Left ventricle myocardium inferior (tissue), 1 donor: Measurements from ENCODE around the gene CERT1. TPM values are rescaled to one million over a fixed set of nuclear protein-coding genes. Genes with fewer than 3 reads are reported as not detected.

ENCODE experiments used
- DNase-seq: peaks from one replicate; pipeline ENCODE4 v3.0.0-alpha.2; 2020
- H3K27ac ChIP-seq: fragments of 200-600 bp; replicated peaks from 2 replicates; pipeline ENCODE4 v1.8.0; 2021
- H3K27me3 ChIP-seq: fragments of 200-600 bp; 2 replicates; pipeline ENCODE4 v1.8.0; 2021; ENCODE audit warnings: low read depth
- H3K36me3 ChIP-seq: fragments of 200-600 bp; 2 replicates; pipeline ENCODE4 v1.8.0; 2021
- H3K4me1 ChIP-seq: fragments of 200-600 bp; 2 replicates; pipeline ENCODE4 v1.8.0; 2021
- H3K4me3 ChIP-seq: fragments of 200-600 bp; 2 replicates; pipeline ENCODE4 v1.8.0; 2021; ENCODE audit warnings: mild to moderate bottlenecking, moderate library complexity
- H3K9me3 ChIP-seq: fragments of 200-600 bp; replicated peaks from 2 replicates; pipeline ENCODE4 v1.8.0; 2021
- CTCF ChIP-seq: fragments of 200-600 bp; IDR thresholded peaks from 2 replicates; pipeline ENCODE4 v1.8.0; 2021; ENCODE audit warnings: antibody characterized with exemption, mild to moderate bottlenecking, borderline replicate concordance
- intact Hi-C: fragments of 100-400 bp; cut with micrococcal nuclease; formaldehyde crosslinking; loops from one replicate; pipeline ENCODE4 v1.11.0; 2022
- total RNA-seq: library from RNA; stranded (reverse); fragmentation: NEBNext Ultra II Directional; extraction: Animal tissue kit (Norgen Biotek cat#: 25700); gene quantifications from one replicate; pipeline ENCODE4 v1.2.1, GENCODE V29; 2021
- donor health status: DM: no; HTN: yes; CAD: no; lungs with severe emphysema.

Gene CERT1
- total RNA-seq, 1 donor from 2014 or later = 28.8 TPM

- no peaks in the 10 kb centered on the region for H3K4me1 ChIP-seq
- intact Hi-C loops = no loop called here
- H3K27me3 ChIP-seq = no peaks in the 10 kb centered on the region
- no peak overlapping the region for H3K27ac ChIP-seq
- H3K4me3 ChIP-seq = no peak overlapping the region
- no peak for TF ChIP-seq CTCF
- DNase-seq = no peak
- H3K9me3 ChIP-seq = no peaks in the 10 kb centered on the region
- H3K36me3 ChIP-seq = peaks cover 25% of the 10 kb centered on the region
These were observed 106.1 kb downstream of the CERT1 start for GRCh38 chr5:75405296-75405695.

- intact Hi-C loops = no loop called here
- Histone ChIP-seq H3K27me3 (no peaks in the 10 kb centered on the region), H3K27ac (no peak overlapping the region), H3K4me1 (no peaks in the 10 kb centered on the region), H3K36me3 (peaks cover 42% of the 10 kb centered on the region), H3K4me3 (no peak overlapping the region), H3K9me3 (no peaks in the 10 kb centered on the region)
- DNase-seq = no peak
- TF ChIP-seq CTCF = no peak
These were observed 116.2 kb downstream of the CERT1 start for GRCh38 chr5:75395277-75395676.

- Histone ChIP-seq H3K9me3 (no peaks in the 10 kb centered on the region), H3K36me3 (peaks cover 60% of the 10 kb centered on the region), H3K27me3 (no peaks in the 10 kb centered on the region), H3K4me3 (no peak overlapping the region), H3K27ac (no peak overlapping the region), H3K4me1 (no peaks in the 10 kb centered on the region)
- intact Hi-C loops = no loop called here
- no peak for DNase-seq
- no peak for TF ChIP-seq CTCF
These were observed 122.0 kb downstream of the CERT1 start for GRCh38 chr5:75389430-75389829.

GRCh38 chr5:75387806-75388205 is 123.6 kb downstream of the CERT1 start:
- intact Hi-C loops = no loop called here
- Histone ChIP-seq H3K27ac (no peak overlapping the region), H3K4me3 (no peak overlapping the region), H3K27me3 (no peaks in the 10 kb centered on the region), H3K4me1 (no peaks in the 10 kb centered on the region), H3K9me3 (no peaks in the 10 kb centered on the region), H3K36me3 (peaks cover 76% of the 10 kb centered on the region)
- no peak for TF ChIP-seq CTCF
- DNase-seq = no peak

GRCh38 chr5:75384218-75384617 is 127.2 kb downstream of the CERT1 start:
- TF ChIP-seq CTCF = no peak
- Histone ChIP-seq H3K4me3 (no peak overlapping the region), H3K36me3 (peaks cover 97% of the 10 kb centered on the region), H3K27ac (no peak overlapping the region), H3K9me3 (no peaks in the 10 kb centered on the region), H3K4me1 (no peaks in the 10 kb centered on the region), H3K27me3 (no peaks in the 10 kb centered on the region)
- DNase-seq = no peak
- intact Hi-C loops = no loop called here

GRCh38 chr5:75381456-75381855 is 130.0 kb downstream of the CERT1 start:
- Histone ChIP-seq H3K27me3 (no peaks in the 10 kb centered on the region), H3K36me3 (peaks cover 92% of the 10 kb centered on the region), H3K27ac (no peak overlapping the region), H3K4me1 (no peaks in the 10 kb centered on the region), H3K9me3 (no peaks in the 10 kb centered on the region), H3K4me3 (no peak overlapping the region)
- no peak for DNase-seq
- intact Hi-C loops = no loop called here
- TF ChIP-seq CTCF = no peak
